RCC 7860 (cell line): ENCODE measurements around the gene OBI1.
A peak's percentile ranks its signal among the peaks of the same experiment; 100 is the strongest.
"Not testable (repeated sequence)": the region's sequence is repeated elsewhere in the genome, so short reads cannot be mapped to it uniquely, and the experiment has no call there.

Experiments
- DNase-seq: peaks from one replicate; pipeline ENCODE4 v3.0.0-alpha.2; 2015; ENCODE audit warnings: low spot score
- FAIRE-seq: peaks from 2 replicates; lab custom pipeline; 2012; peaks lifted over from hg19 to GRCh38; lab: Jason Lieb, UNC

The OBI1 gene

DNA sequence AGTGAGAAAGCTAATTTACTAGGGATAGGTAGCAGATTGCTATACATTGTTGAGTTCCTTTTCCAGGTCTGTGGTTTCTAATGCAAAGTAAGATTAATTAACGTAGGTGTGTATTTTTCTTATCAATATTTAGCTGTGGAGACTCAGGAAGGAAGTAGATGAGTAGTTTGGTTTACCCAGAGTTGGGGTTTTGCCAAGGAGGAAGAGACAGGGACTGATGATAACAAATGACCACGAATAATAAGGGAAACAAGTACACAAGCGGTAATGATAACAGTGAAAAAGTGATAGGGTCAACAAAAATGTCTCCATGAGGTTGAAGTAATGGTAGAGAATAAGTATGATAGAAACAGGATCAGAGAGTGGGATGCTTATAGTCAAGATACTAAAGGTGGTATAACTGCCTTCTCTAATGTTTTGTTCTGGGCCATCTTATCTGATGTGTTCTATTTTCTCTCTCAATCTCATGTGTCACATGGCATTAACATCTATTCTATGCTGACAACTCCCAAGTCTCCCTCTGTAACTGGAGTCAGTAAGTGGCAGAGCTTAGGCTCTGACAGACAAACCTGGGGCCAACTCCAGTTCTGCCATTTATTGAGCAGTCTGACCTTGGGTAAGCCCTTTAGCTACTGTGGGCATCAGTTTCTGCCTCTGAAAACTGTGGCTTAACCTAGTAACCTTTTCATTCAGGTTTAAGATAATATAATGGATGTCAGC, 8.8 kb downstream of the OBI1 start:
- DNase-seq (no peak), FAIRE-seq (no peak)

DNA sequence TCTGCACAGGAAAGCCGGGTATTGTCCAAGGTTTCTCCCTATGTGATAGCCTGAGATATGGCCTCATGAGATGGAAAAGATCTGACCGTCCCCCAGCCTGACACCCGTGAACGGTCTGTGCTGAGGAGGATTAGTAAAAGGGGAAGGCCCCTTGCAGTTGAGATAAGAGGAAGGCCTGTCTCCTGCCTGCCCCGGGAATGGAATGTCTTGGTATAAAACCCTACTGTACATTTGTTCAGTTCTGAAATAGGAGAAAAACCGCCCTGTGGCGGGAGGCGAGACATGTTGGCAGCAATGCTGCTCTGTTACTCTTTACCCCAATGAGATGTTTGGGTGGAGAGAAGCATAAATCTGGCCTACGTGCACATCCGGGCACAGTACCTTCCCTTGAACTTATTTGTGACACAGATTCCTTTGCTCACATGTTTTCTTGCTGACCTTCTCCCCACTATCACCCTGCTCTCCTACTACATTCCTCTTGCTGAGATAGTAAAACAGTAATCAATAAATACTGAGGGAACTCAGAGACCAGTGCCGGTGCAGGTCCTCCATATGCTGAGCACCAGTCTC, 11.8 kb downstream of the OBI1 start:
- peak; percentile 9 for DNase-seq
- not testable (repeated sequence) for FAIRE-seq

DNA sequence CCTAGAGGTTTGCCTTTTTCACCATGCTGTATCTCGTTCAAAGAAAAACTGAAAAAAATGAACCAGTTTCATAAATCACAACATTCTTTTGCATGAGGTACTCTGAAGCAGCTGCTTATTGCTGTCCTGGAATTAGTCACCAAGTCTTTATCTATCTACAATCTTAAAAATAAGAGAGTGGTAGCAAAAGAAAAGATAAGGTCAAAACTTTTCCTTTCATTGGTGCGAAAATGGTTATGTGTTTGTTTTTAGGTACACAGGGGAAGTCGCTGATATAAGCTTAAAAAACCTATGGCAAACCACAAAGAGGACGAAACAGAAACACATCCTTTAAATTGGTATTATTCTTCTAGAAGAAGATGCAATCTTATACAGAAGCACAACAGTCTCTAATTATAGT, 20.7 kb downstream of the OBI1 start:
- no peak for DNase-seq
- FAIRE-seq = no peak

DNA sequence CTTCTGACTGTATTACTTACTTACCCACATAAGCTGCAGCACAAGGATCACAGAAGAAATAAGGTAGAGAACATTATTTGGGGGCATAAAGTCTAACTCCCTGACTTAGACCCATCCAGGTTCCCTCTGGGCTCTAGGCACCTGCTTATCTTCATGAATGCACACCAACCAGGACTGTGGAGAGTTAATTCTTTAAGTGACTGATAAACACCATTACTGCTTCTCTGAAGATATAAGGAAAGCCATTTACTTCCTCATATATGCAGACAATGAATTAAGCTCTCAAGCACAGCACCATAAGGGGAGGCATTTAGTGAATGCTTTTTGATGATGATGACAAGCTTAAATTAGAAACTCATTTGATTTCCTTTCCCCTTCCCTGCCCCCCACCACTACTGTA, 22.5 kb downstream of the OBI1 start:
- FAIRE-seq = no peak
- DNase-seq = no peak

DNA sequence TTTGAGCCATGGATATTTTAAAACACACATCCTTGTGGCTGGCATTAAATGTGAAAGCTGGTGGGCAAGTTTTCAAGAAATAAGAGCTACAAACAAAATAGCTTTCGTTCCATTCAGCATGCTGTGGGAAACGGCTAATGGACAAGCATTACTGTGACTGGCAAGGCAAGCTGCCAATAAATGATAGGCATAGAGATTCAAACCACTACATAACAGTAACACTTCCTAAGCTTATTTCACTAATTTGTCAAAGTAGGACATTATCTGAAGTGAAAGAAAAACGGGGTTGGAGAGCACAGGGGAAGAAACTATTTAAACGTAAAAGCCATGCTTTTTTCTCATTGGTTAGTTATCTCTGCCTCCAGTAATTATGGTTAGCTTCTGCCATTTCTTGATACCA, 26.0 kb downstream of the OBI1 start:
- no peak for DNase-seq
- no peak for FAIRE-seq

DNA sequence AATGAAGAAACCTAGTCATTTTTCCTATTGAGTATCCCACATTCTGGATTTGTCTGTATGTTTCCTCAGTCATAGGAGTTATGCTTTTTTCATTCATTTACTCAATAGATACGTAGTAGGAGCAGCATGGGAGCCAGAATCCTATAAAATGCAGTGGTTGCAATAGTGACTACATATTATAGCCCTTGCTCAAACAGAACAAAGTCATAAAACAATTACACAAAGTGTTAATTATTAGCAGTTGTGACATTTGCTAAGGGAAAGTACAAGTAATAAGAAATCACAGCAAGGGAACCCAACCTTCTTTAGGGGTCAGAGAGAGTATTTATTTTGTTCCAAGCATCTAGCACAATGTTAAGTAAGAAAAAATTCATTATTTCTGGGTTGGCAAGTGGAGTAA, 27.9 kb downstream of the OBI1 start:
- no peak for DNase-seq
- FAIRE-seq = no peak

DNA sequence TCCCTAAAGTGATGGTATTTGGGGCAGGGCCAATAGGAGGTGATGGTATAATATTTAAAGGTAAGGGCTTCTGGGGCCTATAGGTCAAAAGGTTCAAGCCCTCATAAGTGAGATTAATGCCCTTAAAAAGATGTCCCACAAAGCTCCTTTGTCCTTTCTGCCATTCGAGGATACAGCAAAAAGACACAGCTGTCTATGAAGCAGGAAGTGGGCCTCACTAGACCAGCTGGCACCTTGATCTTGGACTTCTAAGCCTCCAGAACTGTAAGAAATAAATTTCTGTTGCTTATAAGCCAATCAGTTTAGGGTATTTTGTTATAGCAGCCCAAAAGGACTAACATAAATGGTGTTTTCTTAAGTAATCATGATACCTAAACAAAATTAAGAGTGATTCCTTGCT, 28.4 kb downstream of the OBI1 start:
- FAIRE-seq = no peak
- no peak for DNase-seq

DNA sequence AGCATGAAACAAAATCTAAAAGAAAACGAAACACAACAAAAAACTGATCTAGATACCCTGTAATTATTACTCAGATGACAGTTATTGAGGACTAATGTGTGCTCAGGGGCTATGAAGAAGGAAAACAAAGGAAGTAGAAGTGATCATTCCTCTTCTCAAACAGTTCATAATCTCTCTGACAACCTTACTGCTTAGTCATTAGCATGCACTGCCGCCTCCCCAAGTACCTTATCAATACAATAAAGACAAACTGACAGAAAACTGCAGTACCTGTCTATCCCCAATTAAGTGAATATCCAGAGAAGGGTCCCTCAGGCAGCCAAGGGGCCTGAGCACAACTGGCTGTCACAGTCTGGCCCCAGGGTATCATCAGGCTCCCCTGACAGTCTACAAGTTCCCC, 33.6 kb downstream of the OBI1 start:
- DNase-seq = no peak
- no peak for FAIRE-seq

DNA sequence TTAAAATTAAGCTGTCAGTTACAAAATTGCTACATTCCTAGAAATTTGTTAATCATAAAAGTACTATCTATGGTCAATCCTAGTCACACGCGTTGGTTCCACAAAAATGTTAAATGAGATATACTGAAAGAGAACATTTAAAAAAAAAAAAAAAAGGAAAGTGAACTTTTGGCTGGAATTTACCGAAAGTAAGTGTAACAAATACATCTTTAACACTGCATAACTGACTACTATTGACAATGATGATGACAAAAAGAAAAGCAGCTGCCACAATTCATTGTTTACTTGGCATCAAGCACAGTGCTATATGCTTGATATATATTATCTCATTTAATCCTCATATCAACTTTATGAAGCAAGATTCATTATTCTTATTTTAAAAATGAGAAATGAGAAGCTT, 35.8 kb downstream of the OBI1 start:
- FAIRE-seq (no peak), DNase-seq (no peak)

DNA sequence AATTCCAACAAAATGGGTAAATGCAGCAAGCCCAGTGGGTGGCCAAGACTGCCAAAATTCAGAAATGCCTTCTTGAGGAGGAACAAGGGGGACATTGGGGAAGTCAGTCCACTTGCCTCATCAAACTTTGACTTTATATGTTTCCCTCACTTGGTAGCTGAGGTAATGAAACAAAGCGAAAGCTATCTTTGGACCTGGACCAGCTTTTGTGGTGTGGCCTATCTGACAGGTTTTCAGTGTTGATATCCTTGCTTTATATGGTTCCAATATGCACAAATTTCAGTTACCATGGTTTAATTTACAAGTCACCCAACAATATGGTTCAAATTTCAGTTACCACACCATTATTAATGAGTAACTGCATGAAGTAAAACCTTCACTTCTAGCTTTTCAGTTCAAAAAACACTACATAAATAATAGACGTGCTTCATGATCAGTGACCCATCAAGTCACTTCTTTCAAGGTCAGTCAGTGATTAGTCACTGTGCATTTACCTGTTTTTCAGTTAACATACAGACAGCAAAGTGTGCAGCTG, 38.0 kb downstream of the OBI1 start:
- FAIRE-seq (no peak), DNase-seq (peak; percentile 7)

DNA sequence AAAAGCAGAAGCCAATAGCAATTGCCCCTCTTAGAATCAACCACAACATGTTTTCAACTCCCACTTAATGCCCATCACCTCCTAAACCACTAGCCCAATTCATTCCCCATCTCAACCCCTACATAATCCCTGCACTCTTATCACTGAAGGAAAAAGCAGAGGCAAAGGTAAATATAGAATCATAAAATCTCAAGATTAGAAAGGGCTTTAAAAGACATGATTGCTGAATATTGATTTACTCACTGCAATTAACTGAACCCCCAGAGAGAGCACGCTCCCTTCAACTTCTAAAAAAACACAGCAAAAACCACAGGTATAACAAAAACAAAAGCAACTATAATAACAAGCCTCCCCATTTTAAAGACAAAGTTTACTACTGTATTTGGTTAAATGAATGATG, 40.5 kb downstream of the OBI1 start:
- DNase-seq (no peak), FAIRE-seq (no peak)

DNA sequence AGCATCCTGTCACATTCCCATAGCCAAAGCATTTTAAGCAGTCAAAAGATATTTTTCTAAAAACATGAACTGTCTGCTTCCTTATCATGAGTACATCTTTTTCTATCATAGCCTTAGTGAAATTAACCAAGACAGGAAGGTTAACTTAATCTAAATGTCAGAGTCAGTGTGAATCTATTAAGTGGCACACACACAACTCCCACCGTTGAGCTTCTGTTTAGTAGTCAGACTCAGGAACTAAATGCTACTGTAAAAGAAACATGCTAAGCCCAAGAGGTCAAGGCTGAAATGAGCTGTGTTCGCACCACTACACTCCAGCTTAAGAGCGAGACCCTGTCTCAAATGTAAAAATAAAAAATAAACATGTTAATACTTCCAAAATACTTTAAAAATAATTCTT, 47.9 kb downstream of the OBI1 start:
- FAIRE-seq (no peak), DNase-seq (no peak)

DNA sequence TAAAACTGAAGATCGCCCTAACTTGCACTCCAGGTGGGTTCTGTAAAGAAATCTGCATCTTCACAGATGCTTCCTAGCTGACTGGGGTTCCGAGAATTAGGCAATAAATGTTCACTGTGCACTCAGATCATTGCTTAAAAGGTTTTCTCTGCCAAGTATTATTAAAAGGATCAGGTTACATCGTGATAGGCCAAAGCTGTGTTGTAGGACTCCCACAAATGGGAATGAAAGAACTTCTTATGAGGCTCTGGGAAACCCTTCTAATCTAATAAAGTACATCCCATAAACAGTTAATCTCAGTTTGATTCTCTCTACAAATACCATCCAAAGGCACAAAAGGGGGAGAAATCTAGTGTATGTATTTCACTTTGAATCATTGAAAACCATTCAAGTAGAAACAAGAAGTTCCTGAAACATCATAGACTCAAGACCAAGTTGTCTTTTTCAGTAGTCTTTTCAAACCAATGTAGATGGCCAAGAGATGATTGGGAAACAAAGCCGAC, 48.5 kb downstream of the OBI1 start:
- no peak for FAIRE-seq
- DNase-seq = no peak

DNA sequence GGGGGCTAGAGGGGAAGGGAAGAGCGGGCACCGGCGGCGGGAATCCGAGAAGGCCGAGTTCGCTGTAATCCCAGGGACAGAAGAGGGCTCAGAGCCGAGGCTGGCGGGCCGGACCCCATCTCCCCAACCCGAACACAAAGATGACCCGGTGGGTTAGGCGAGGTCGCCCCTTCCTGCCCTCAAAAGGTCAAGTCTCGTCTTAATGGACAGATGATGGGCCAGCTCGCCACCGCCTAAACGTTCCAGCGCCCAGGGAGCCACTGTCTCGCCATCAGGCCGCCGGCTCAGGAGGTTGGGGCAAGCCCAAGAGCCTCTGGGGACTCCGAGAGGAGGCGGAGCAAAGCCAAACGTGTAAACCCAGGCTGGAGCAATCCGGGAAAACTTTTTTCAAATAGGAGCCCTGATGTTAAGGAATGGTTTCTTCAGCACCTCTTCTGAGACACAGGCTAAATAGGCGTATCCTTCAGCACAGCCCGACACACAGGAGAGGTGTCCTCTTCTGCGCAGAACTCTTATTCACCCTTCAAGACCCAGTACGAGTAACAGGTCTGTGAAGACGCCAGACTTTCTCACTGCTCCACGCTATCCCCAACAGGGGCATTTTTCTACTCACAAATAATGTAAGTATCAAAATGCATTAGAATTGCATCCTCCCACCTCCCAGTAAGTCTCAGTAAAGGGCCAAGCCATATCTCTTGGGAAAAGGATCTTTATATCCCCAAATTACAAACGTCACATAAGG, 49.3 kb downstream of the OBI1 start:
- FAIRE-seq (no peak), DNase-seq (no peak)

DNA sequence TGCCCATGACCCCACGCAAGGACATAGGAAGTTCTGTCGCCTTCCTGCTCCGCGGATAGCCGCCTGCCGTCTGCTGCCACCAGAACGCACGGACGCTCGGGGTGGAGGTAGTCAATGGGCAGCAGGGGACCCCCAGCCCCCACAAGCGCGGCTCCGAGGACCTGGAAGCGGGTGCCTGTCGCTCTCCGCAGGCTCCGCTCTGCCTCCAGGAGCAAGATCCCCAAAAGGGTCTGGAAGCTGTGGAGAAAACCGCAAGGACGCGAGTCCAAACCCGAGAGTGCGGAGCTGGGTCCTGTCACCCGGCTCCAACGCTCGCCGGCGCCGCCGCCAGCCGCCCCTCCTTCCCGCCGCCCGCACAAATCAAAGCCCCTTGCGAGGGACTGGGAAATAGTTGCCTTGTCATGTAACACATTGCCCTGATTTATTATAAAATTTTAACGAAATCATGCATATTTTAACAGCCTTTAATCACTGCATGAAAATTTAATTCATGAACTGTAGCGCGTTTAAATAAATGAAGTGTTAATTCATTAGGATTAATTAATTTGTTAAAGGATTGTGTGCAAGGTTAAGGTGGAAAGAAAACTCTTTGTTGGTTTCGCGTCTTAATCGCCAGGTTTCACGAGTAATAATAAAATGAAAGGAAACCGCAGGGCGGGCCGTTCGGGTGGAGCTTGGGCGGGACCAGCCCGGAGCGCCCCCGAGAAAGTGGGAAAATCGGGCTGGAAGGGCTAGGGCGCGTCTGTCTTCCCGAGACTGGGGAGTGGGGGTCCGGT, 50.1 kb downstream of the OBI1 start:
- FAIRE-seq = no peak
- DNase-seq = no peak

DNA sequence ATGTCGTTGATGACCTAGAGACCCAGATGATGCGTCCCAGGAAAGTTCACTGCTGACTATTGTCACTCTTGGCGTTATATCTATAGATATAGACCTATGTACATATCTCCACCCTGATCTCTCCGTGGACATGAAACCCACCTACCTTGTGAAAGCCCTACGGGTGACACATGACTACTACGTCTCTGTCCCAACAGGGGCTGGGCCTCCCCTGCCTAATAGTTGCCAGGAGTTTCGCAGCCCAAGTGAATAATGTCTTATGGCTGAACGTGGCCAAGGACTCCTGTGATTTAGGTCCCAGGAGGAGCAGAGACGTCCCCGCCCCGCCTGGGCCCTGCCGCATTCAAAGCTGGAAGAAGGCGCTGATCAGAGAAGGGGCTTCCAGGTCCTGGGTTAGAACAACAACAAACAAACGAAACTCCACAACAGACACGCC, 50.7 kb downstream of the OBI1 start:
- FAIRE-seq (no peak), DNase-seq (no peak)

DNA sequence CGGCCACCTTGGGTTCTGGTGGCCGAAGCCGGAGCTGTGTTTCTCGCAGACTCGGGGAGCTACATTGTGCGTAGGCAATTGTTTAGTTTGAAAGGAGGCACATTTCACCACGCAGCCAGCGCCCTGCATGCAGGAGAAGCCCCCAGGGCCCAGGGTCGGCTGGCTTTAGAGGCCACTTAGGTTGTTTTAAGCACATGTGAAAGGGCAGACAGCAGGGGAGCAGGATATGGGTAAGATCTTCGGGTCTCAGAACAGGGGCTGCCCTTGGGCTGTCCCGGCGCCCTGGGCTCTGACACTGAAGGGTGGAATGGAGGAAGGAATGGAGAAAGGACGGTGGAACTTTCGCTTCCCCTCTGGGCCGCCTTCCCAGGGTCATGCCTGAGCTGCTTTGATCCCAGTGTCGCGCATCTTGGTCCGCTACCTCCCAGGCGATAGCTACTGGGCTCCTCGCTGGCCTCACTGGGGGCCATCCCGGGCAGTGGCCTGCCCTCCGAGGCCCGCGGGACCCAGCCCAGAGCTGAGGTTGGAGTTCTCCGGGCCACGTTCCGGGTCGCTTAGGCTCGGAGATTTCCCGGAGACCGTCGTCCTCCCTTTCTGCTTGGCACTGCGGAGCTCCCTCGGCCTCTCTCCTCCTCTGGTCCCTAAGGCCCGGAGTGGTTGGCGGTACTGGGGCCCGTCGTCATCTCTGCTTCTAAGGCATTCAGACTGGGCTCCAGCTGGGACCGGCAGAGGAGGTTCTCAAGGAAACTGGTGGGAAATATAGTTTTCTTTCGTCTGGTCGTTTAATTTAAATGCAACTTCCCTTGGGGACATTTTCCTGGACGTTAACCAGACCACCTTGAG, 51.3 kb downstream of the OBI1 start:
- DNase-seq = no peak
- FAIRE-seq = no peak

DNA sequence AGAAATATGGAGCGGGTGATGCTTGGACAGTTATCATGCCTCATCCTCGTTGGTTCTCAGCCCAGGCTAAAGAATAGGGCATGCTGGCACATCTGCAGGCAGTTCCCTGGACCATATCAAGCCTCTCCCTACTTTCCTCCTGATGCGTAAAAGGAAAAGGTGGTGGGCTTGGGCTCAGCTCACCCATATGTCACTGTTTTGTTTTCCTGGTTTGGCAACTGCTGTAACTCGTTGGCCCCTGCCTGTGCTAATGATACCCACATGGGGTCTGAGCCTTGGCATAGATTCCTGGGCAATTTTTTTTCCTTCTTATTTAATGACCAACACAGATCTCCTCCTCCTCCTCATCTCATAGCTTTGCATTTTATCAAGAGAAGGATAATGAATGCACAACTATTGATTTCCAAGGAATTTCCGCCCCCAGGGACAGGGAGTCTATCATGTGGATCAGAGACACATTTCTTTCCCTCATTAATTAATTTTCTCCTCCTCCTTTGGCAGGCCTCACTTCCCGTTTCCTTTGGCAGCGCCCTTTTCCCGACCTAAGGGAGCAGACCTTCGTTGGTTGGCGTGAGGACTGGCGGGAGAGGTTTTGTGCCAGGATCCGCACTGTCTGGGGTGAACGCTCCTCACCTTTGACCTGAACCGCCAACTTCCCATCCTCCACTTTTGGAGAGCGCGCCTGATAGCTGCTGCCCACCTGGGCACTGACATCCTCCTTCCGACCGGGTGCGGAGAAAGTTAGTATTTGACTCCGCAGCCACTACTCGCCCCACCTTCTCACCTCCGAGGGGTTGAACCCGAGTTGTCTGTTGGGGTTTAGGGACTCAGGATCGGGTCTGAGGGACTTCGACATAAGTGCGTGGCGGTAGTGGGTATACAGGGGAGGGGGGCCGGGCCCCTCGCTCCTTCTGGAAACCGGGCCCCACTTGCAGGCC, 52.2 kb downstream of the OBI1 start:
- no peak for FAIRE-seq
- no peak for DNase-seq
